IMR-90 (cell line): ENCODE measurements around the gene FCHSD2.

Source experiments
- BHLHE40 ChIP-seq: fragments of 150-350 bp; IDR thresholded peaks from 2 replicates; pipeline ENCODE4 v1.6.1; 2016; ENCODE audit warnings: mild to moderate bottlenecking, low read depth, low read length
- CEBPB ChIP-seq: IDR thresholded peaks from 2 replicates; pipeline ENCODE4 v1.6.1; 2012; ENCODE audit warnings: low read depth, low read length, improper control_type of control experiment
- CTCF ChIP-seq: conservative IDR thresholded peaks from 2 replicates; pipeline ENCODE4 v1.5.1; 2012; ENCODE audit warnings: mild to moderate bottlenecking, low read depth, low read length, improper control_type of control experiment
- FOS ChIP-seq: fragments of 150-350 bp; IDR thresholded peaks from 2 replicates; pipeline ENCODE4 v1.6.1; 2016; ENCODE audit warnings: low read depth, low read length
- MAFK ChIP-seq: IDR thresholded peaks from 2 replicates; pipeline ENCODE4 v1.6.1; 2012; ENCODE audit warnings: low read depth, low read length, improper control_type of control experiment
- MXI1 ChIP-seq: IDR thresholded peaks from 2 replicates; pipeline ENCODE4 v1.6.1; 2012; ENCODE audit warnings: low read depth, mild to moderate bottlenecking, low read length, moderate library complexity, borderline replicate concordance
- NFE2L2 ChIP-seq: fragments of 150-350 bp; IDR thresholded peaks from 2 replicates; pipeline ENCODE4 v1.6.1; 2016; ENCODE audit warnings: low read depth, mild to moderate bottlenecking, low read length
- POLR2A ChIP-seq: IDR thresholded peaks from 2 replicates; pipeline ENCODE4 v1.6.1; 2012; ENCODE audit warnings: mild to moderate bottlenecking, low read depth, low read length
- RAD21 ChIP-seq: IDR thresholded peaks from 2 replicates; pipeline ENCODE4 v1.6.1; 2012; ENCODE audit warnings: low read length, improper control_type of control experiment
- RCOR1 ChIP-seq: IDR thresholded peaks from 2 replicates; pipeline ENCODE4 v1.6.1; 2012; ENCODE audit warnings: mild to moderate bottlenecking, low read length, improper control_type of control experiment; ENCODE audit not compliant: insufficient replicate concordance
- RFX5 ChIP-seq: IDR thresholded peaks from 2 replicates; pipeline ENCODE4 v1.8.0; 2012; ENCODE audit warnings: low read depth, mild to moderate bottlenecking, low read length, moderate library complexity
- SMC3 ChIP-seq: fragments of 150-350 bp; IDR thresholded peaks from 2 replicates; pipeline ENCODE4 v1.6.1; 2016; ENCODE audit warnings: low read depth, mild to moderate bottlenecking, antibody characterized with exemption, low read length, moderate library complexity
- TF ChIP-seq, protein P1 (sequence below): fragments of 150-350 bp; IDR thresholded peaks from 2 replicates; pipeline ENCODE4 v1.6.1; 2017; ENCODE audit warnings: mild to moderate bottlenecking, antibody characterized with exemption, low read length, low read depth
- TF ChIP-seq, protein P2 (sequence below): fragments of 150-350 bp; IDR thresholded peaks from 2 replicates; pipeline ENCODE4 v1.6.1; 2016; ENCODE audit warnings: low read depth, mild to moderate bottlenecking, low read length, moderate library complexity, borderline replicate concordance

DNA sequence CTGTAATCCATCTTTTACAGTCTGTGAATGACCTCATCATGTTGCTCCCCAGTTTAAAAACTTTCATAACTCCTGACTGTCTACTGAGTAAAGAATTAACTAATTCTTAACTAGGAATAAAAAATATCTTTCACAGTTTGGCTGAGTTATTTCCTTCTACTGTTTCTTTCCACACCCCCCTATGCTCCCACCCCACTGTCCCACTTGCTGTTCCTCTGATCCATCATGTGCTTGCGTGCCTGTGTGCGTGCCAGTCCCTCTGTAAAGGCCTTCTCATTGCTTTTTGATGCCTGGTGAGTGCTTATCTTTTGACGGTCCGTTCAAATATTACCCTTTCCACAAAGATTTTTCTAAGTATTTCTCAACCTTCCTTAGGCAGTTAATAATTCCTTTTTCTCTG, 272.3 kb downstream of the FCHSD2 start:
- TF ChIP-seq CTCF (no peak), BHLHE40 (no peak), NFE2L2 (no peak), MAFK (no peak), RFX5 (no peak), POLR2A (no peak), RAD21 (no peak), SMC3 (no peak), MXI1 (no peak), FOS (no peak), CEBPB (no peak), RCOR1 (no peak)
- TF ChIP-seq, protein P1, sequence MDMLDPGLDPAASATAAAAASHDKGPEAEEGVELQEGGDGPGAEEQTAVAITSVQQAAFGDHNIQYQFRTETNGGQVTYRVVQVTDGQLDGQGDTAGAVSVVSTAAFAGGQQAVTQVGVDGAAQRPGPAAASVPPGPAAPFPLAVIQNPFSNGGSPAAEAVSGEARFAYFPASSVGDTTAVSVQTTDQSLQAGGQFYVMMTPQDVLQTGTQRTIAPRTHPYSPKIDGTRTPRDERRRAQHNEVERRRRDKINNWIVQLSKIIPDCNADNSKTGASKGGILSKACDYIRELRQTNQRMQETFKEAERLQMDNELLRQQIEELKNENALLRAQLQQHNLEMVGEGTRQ, result no peak
- TF ChIP-seq, protein P2, sequence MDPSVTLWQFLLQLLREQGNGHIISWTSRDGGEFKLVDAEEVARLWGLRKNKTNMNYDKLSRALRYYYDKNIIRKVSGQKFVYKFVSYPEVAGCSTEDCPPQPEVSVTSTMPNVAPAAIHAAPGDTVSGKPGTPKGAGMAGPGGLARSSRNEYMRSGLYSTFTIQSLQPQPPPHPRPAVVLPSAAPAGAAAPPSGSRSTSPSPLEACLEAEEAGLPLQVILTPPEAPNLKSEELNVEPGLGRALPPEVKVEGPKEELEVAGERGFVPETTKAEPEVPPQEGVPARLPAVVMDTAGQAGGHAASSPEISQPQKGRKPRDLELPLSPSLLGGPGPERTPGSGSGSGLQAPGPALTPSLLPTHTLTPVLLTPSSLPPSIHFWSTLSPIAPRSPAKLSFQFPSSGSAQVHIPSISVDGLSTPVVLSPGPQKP, result no peak
